ENCODE measurements around the gene CIAO2A. TPM values are rescaled to one million over a fixed set of nuclear protein-coding genes. Genes with fewer than 3 reads are reported as not detected.
"Not testable (repeated sequence)": the region's sequence is repeated elsewhere in the genome, so short reads cannot be mapped to it uniquely, and the experiment has no call there.

CIAO2A gene
- total and polyA plus RNA-seq, 2 donors from 2014 or later, result 41.6 to 92.4 TPM

DNA sequence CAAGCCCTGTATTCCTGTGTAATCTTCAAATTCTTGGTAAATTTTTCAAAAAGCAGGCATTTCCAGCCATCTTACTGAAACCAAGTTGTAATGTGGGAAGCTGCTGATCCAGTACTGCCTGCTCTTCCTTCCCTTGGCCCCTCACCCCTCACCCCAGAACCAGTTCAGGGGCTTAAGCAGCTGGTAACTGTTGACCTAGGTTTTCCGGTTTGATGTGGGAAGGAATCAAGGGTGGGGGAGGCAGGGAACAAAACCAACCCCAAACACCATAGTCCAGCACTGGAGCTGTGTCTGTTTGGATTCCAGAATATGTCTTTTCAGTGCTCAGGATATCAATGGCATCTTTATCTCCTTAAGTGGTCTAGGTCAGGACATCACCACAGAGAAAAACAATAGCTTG lies 28.8 kb upstream of the CIAO2A start:
- Histone ChIP-seq H3K36me3 (ENCODE audit: control insufficient read depth in 2 of 3, insufficient read depth in 3 of 3, low read length in 3 of 3) (peaks cover 14 to 63% (median 42%) of the 10 kb centered on the region in 3 donors), H3K9me3 (ENCODE audit: control insufficient read depth in 2 of 3, insufficient read depth in 1 of 3, low read length in 3 of 3) (no peaks in the 10 kb centered on the region), H3K4me3 (ENCODE audit: low read length in 3 of 3) (no peak overlapping the region), H3K27me3 (ENCODE audit: control insufficient read depth, insufficient read depth, low read length) (no peaks in the 10 kb centered on the region), H3K9ac (ENCODE audit: low read length in 3 of 3) (no peak overlapping the region), H3K4me1 (ENCODE audit: control insufficient read depth in 2 of 3, insufficient read depth in 2 of 3, low read depth in 1 of 3, low read length in 3 of 3) (no peaks in the 10 kb centered on the region), H3K27ac (ENCODE audit: low read depth in 2 of 2, low read length in 2 of 2) (no peak overlapping the region)
- intact Hi-C loops (cut with DNase I), result no loop called here
- TF ChIP-seq, protein P1, sequence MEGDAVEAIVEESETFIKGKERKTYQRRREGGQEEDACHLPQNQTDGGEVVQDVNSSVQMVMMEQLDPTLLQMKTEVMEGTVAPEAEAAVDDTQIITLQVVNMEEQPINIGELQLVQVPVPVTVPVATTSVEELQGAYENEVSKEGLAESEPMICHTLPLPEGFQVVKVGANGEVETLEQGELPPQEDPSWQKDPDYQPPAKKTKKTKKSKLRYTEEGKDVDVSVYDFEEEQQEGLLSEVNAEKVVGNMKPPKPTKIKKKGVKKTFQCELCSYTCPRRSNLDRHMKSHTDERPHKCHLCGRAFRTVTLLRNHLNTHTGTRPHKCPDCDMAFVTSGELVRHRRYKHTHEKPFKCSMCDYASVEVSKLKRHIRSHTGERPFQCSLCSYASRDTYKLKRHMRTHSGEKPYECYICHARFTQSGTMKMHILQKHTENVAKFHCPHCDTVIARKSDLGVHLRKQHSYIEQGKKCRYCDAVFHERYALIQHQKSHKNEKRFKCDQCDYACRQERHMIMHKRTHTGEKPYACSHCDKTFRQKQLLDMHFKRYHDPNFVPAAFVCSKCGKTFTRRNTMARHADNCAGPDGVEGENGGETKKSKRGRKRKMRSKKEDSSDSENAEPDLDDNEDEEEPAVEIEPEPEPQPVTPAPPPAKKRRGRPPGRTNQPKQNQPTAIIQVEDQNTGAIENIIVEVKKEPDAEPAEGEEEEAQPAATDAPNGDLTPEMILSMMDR (IDR thresholded peaks at IDR 0.05; ENCODE audit: borderline replicate concordance, extremely low read depth, insufficient read depth), result no peak
- FAIRE-seq, result no peak
- DNase-seq, result no peak

DNA sequence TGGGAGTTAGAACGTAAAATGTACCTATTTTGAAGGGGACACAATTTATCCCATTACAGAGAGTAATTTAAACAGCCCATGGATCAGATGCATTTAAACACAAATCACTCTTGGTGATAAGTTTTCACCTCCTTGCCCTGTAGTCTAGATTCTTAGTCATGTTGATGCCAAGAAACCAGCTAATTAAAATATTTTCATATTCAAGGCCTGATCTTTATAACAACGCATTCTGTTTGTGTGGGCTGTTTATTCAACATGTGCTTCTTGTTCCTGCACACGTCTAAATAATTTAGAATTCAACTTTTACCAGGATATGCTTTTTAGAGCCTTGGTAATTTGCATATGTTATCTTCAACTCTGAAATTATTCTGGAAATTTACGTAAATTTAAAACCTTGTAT lies 28.0 kb upstream of the CIAO2A start:
- intact Hi-C loops (cut with DNase I), result no loop called here
- Histone ChIP-seq H3K4me3 (ENCODE audit: low read length in 3 of 3) (no peak overlapping the region), H3K27me3 (ENCODE audit: control insufficient read depth, insufficient read depth, low read length) (no peaks in the 10 kb centered on the region), H3K4me1 (ENCODE audit: control insufficient read depth in 2 of 3, insufficient read depth in 2 of 3, low read depth in 1 of 3, low read length in 3 of 3) (no peaks in the 10 kb centered on the region), H3K9me3 (ENCODE audit: control insufficient read depth in 2 of 3, insufficient read depth in 1 of 3, low read length in 3 of 3) (no peaks in the 10 kb centered on the region), H3K27ac (ENCODE audit: low read depth in 2 of 2, low read length in 2 of 2) (no peak overlapping the region), H3K36me3 (ENCODE audit: control insufficient read depth in 2 of 3, insufficient read depth in 3 of 3, low read length in 3 of 3) (peaks cover 14 to 55% (median 36%) of the 10 kb centered on the region in 3 donors), H3K9ac (ENCODE audit: low read length in 3 of 3) (no peak overlapping the region)
- TF ChIP-seq, protein P1 (IDR thresholded peaks at IDR 0.05; ENCODE audit: borderline replicate concordance, extremely low read depth, insufficient read depth), result no peak
- no peak for FAIRE-seq
- no peak for DNase-seq

DNA sequence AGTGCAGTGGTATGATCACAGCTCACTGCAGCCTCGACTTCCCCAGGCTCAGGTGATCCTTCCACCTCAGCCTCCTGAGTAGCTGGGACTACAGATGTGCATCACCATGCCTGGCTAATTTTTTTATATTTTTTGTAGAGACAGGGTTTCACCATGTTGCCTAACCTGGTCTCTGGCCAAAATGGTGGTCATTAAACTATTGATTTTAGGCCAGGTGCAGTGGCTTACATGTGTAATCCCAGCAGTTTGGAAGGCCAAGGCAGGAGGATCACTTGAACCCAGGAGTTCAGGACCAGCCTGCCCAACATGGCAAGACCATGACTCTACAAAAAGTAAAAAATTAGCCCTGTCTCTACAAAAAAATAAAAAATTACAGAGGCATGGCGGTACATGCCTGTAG lies 26.7 kb upstream of the CIAO2A start:
- FAIRE-seq; intact Hi-C loops (cut with DNase I); H3K27ac ChIP-seq (ENCODE audit: low read depth in 2 of 2, low read length in 2 of 2); H3K9me3 ChIP-seq (ENCODE audit: control insufficient read depth in 2 of 3, insufficient read depth in 1 of 3, low read length in 3 of 3); H3K27me3 ChIP-seq (ENCODE audit: control insufficient read depth, insufficient read depth, low read length); DNase-seq; H3K4me1 ChIP-seq (ENCODE audit: control insufficient read depth in 2 of 3, insufficient read depth in 2 of 3, low read depth in 1 of 3, low read length in 3 of 3); H3K4me3 ChIP-seq (ENCODE audit: low read length in 3 of 3); H3K9ac ChIP-seq (ENCODE audit: low read length in 3 of 3): not testable (repeated sequence)
- peaks cover 10 to 59% (median 40%) of the 10 kb centered on the region in 3 donors for H3K36me3 ChIP-seq (ENCODE audit: control insufficient read depth in 2 of 3, insufficient read depth in 3 of 3, low read length in 3 of 3)

DNA sequence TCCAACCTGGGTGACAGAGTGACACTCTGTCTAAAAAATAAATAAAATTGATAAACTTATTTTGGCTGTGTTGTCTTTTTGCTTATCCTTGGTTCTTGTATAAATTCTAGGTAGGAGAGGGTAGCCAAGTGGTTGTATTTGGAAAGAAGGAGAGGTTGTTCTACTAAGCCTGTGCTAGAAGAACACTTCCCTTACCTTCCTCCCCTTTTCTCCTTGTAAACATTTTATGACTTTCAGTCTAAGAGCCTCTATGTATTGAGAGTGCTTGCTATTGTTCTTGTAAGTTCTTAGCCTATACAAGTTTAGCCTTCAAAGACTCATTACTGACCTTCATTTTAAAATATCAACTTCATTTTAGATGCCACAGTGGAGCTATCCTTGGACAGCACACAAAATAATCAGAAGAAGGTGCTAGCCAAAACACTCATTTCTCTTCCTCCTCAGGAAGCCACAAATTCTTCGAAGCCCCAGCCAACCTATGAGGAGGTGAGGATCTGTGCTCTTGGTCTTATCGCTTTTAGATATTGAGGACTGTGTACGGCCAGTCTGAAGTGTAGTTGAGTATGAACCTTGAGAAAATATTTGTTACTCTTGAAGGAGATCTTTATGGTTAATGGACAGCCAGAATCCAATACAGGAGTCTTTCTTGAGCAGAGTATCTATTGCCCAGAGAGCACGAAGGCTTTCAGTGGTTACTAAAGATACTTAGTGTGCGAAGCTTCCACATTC lies 24.3 kb upstream of the CIAO2A start:
- no peaks in the 10 kb centered on the region for H3K9me3 ChIP-seq (ENCODE audit: control insufficient read depth in 2 of 3, insufficient read depth in 1 of 3, low read length in 3 of 3)
- H3K36me3 ChIP-seq (ENCODE audit: control insufficient read depth in 2 of 3, insufficient read depth in 3 of 3, low read length in 3 of 3), result peaks cover 8 to 49% (median 35%) of the 10 kb centered on the region in 3 donors
- H3K27ac ChIP-seq (ENCODE audit: low read depth in 2 of 2, low read length in 2 of 2), result no peak overlapping the region
- TF ChIP-seq, protein P1 (IDR thresholded peaks at IDR 0.05; ENCODE audit: borderline replicate concordance, extremely low read depth, insufficient read depth), result no peak
- H3K4me3 ChIP-seq (ENCODE audit: low read length in 3 of 3), result no peak overlapping the region
- no peaks in the 10 kb centered on the region for H3K27me3 ChIP-seq (ENCODE audit: control insufficient read depth, insufficient read depth, low read length)
- H3K4me1 ChIP-seq (ENCODE audit: control insufficient read depth in 2 of 3, insufficient read depth in 2 of 3, low read depth in 1 of 3, low read length in 3 of 3), result peaks cover 0 to 2% (median 0%) of the 10 kb centered on the region in 3 donors
- no peak overlapping the region for H3K9ac ChIP-seq (ENCODE audit: low read length in 3 of 3)
- FAIRE-seq, result no peak
- intact Hi-C loops (cut with DNase I), result no loop called here
- DNase-seq, result no peak

All from kidney (tissue), 14 donors.